ENCODE data around the gene CENPT.

DNA sequence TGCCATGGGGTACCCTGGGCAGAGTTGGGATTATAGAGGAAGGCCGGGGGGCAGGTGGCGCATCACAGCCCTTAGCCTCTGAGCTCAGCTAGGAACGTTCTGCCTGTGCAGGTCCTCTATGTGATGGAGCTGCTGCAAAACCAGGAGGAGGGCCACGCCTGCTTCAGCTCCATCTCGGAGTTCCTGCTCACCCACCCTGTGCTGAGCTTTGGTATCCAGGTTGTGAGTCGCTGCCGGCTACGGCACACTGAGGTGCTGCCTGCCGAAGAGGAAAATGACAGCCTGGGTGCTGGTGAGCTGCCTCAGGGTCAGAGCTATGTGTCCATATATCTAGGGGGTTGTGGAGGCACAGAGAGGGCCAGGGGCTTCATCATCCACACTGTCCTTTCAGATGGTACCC, 31.4 kb upstream of the CENPT start:
- no peak for TF ChIP-seq CTCF (IDR thresholded peaks at IDR 0.05)
- TF ChIP-seq EP300 (IDR thresholded peaks at IDR 0.05) = no peak
